AG09319 (cell line): ENCODE measurements around the gene TXNRD3.

Experiments
- DNase-seq: peaks from one replicate; pipeline ENCODE4 v3.0.0-alpha.2; 2010; ENCODE audit warnings: low read depth; ENCODE audit errors: extremely low read depth
- TF ChIP-seq, protein P1 (sequence below): IDR thresholded peaks from 2 replicates; pipeline ENCODE4 v1.5.1; 2011; ENCODE audit warnings: low read depth, mild to moderate bottlenecking, inconsistent platforms, low read length, moderate library complexity

Gene TXNRD3

GRCh38 chr3:126658584-126658983 is 3.7 kb upstream of the TXNRD3 start:
- DNase-seq, result no peak
- TF ChIP-seq, protein P1, sequence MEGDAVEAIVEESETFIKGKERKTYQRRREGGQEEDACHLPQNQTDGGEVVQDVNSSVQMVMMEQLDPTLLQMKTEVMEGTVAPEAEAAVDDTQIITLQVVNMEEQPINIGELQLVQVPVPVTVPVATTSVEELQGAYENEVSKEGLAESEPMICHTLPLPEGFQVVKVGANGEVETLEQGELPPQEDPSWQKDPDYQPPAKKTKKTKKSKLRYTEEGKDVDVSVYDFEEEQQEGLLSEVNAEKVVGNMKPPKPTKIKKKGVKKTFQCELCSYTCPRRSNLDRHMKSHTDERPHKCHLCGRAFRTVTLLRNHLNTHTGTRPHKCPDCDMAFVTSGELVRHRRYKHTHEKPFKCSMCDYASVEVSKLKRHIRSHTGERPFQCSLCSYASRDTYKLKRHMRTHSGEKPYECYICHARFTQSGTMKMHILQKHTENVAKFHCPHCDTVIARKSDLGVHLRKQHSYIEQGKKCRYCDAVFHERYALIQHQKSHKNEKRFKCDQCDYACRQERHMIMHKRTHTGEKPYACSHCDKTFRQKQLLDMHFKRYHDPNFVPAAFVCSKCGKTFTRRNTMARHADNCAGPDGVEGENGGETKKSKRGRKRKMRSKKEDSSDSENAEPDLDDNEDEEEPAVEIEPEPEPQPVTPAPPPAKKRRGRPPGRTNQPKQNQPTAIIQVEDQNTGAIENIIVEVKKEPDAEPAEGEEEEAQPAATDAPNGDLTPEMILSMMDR, result no peak

GRCh38 chr3:126657901-126658300 is 3.0 kb upstream of the TXNRD3 start:
- TF ChIP-seq, protein P1, result no peak
- DNase-seq, result no peak

DNA sequence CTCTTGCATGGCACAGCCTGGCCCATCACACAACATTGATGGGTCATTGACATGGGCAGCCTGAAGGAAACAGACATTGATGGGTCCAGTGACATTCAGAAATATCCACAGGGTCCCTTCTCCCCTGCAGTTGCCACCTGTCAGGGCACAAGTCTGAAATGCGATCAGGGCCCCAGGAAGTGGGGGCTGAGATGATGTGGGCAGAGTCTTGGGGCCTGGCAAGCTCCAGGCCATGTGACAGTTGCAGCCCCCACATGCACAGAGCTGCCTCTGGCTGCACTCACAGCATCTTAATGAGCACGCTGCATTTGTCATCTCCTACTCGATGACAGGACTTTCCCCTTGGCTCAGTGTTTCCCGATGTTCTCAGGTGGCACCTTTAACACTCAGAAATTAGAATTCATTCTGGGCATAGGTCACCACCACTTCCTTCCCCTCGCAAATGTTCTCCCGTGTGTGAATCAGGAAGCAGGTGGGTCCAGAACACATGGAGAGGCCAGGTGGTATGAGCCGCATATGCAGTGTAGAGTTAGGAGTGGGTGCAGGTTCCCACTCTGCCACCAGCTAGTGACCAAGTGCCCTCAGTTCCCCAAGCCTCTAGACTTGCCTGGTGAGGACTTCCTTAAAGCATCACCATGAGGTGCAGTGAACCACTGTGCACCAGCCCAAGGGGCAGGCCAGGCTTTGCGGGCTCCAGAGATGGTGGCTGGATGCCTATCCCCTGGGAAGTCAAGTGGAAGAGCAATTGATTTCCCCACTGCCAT is 1.6 kb upstream of the TXNRD3 start:
- TF ChIP-seq, protein P1, result no peak
- no peak for DNase-seq

DNA sequence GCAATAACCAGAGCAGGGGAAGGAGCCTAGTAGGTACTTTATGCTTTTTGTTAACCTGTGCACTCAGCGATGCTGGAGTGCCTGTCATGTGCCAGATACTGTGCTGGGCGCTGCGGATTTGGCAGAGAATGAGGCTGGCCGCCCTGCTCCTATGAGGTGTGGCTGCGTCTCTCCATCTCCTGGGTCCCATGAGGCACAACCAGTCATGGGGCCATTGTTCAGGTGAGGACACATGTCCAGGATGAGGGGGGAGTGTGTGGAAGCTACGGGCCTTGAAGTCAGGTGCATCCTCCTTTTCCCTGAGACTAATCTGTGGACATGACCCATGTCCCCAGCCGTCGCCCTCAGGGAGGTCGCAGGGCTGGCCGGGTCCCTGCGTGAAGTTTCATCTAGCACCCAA is 963 bp upstream of the TXNRD3 start:
- TF ChIP-seq, protein P1, result no peak
- DNase-seq, result no peak

DNA sequence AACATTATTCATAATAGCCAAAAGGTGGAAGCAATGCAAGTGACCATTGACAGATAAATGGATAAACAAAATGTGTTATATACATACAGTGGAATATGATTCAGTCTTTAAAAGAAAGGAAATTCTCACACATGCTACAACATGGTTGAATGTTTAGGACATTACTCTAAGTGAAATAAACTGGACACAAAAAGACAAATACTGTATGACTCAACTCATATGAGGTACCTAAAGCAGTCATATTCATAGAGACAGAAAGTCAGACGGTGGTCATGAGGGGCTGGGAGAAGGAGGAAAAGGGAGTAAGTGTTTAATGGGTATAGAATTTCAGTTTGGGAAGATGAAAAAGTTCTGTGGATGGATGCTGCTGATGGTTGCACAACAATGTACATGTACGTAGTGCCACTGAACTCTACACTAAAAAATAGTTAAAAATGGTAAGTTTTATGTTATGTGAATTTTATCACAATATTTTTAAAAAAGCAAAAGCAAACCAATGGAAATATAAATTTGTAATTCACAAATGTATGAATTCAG is 5.3 kb downstream of the TXNRD3 start:
- no peak for DNase-seq
- TF ChIP-seq, protein P1, result no peak

GRCh38 chr3:126646674-126647073 is 8.2 kb downstream of the TXNRD3 start:
- DNase-seq, result no peak
- TF ChIP-seq, protein P1, result no peak

DNA sequence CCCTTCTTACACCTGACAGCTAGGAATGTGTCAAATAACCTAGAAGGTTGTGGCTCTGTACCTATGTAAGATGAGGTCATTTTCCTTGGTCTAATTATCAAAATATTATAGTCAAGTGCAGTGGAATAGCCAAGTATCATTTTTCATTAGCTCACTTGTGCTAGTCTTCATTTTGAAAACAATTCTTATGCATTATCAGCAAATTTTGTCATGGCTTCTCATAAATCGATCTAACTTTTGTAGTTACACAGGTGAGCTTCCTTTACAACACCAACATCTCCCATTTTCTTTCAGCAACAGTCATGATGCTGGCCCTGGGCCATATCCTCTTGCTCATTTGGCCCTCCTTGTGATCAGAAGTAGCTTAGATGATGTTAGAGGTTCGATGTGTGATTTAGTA is 10.3 kb downstream of the TXNRD3 start:
- TF ChIP-seq, protein P1, result no peak

More for the DNA sequence above, 10.3 kb downstream of the TXNRD3 start:
- no peak for DNase-seq
